Fibroblast of the aortic adventitia (primary cell): ENCODE data around the gene WNT2B. TPM values are rescaled to one million over a fixed set of nuclear protein-coding genes. Genes with fewer than 3 reads are reported as not detected.

Experiments used
- DNase-seq: peaks from one replicate; pipeline ENCODE4 v3.0.0-alpha.2; 2010; ENCODE audit warnings: low read depth
- H3K4me3 ChIP-seq: 2 replicates; pipeline ENCODE4 v1.5.1; 2011; ENCODE audit warnings: low read depth, mild to moderate bottlenecking, control low read depth, low read length, moderate library complexity
- total RNA-seq: library from RNA; depleted of rRNA; stranded (reverse); fragments of >200 nt; gene quantifications from 2 replicates; pipeline ENCODE4 v1.2.3, GENCODE V29; 2012; ENCODE audit warnings: low replicate concordance
- TF ChIP-seq, protein P1 (sequence below): IDR thresholded peaks from 2 replicates; pipeline ENCODE4 v1.5.1; 2011; ENCODE audit warnings: mild to moderate bottlenecking, low read length, control low read depth, inconsistent platforms; ENCODE audit not compliant: insufficient read depth

The WNT2B gene
- total RNA-seq, 1 donor: 2.4 TPM

DNA sequence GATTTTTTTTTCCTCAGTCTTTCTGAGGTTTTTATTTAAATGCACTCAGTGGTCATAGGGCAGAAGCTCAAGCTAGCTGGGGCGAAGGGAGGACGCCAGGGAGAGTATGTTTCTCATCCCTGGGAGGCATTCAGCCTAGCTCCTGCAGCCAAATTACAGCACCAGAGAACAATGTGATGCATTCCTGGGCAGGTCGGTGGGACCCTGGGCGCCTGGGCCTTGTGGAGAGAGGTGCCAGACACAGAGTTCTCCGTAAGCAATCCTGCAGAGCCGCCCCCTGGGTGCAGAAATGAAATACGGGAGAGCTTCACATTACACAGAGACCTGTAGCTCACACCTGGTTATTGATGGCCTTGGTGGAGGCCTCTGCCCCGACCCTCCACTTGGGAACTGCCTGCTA, 15.5 kb downstream of the WNT2B start:
- no peak overlapping the region for H3K4me3 ChIP-seq
- TF ChIP-seq, protein P1, sequence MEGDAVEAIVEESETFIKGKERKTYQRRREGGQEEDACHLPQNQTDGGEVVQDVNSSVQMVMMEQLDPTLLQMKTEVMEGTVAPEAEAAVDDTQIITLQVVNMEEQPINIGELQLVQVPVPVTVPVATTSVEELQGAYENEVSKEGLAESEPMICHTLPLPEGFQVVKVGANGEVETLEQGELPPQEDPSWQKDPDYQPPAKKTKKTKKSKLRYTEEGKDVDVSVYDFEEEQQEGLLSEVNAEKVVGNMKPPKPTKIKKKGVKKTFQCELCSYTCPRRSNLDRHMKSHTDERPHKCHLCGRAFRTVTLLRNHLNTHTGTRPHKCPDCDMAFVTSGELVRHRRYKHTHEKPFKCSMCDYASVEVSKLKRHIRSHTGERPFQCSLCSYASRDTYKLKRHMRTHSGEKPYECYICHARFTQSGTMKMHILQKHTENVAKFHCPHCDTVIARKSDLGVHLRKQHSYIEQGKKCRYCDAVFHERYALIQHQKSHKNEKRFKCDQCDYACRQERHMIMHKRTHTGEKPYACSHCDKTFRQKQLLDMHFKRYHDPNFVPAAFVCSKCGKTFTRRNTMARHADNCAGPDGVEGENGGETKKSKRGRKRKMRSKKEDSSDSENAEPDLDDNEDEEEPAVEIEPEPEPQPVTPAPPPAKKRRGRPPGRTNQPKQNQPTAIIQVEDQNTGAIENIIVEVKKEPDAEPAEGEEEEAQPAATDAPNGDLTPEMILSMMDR: no peak
- DNase-seq: peak; percentile 85

GRCh38 chr1:112524986-112525385, 16.2 kb downstream of the WNT2B start:
- no peak for DNase-seq
- H3K4me3 ChIP-seq: no peak overlapping the region
- TF ChIP-seq, protein P1: no peak

GRCh38 chr1:112527266-112528010, 18.7 kb downstream of the WNT2B start:
- H3K4me3 ChIP-seq: no peak overlapping the region
- TF ChIP-seq, protein P1: no peak
- DNase-seq: peak; percentile 58

DNA sequence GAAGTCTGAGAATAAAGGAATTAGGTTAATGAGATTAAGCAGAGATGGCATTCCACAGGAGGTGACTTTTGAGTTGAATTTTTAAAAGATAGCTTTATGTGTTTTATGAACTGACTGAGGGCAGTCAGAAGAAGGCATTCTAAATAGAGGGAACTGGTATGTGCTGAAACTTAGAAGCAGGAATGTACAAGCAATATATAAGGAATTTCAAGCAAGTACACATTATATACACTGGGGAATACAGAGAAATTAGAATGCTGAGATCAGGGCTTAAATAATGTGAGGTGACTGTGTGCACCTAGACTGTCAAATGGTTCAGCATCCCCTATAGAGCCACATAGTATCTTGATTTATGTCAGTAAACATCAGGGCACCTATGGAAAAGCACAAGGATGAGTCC, 19.3 kb downstream of the WNT2B start:
- DNase-seq: no peak
- TF ChIP-seq, protein P1: no peak
- no peak overlapping the region for H3K4me3 ChIP-seq

- TF ChIP-seq, protein P1: no peak
- no peak for DNase-seq
- no peak overlapping the region for H3K4me3 ChIP-seq
These were observed 20.5 kb downstream of the WNT2B start for GRCh38 chr1:112529301-112529700.

DNA sequence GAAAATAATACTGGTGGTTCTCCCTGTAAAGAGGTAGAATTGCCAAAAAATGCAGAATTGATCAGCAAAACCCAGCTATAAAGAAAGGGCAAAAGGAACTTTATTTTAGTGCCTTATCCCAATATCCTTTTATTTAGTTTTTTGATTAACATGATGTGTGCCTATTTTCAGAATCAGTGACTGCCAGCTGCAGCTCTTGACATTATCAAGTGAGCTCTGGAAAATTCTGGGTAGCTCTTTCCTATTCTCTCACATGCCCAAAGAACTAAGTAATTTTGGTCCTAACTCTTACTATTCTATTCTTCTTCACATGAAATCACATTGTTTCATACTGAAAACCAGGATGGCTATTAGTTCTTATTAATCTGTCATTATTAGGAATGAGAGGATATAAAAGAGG, 22.1 kb downstream of the WNT2B start:
- TF ChIP-seq, protein P1: no peak
- no peak overlapping the region for H3K4me3 ChIP-seq
- no peak for DNase-seq

GRCh38 chr1:112532064-112532463, 23.3 kb downstream of the WNT2B start:
- TF ChIP-seq, protein P1: no peak
- DNase-seq: no peak
- no peak overlapping the region for H3K4me3 ChIP-seq
